GM23338 (cell line): ENCODE data around the gene PRRX1. TPM values are rescaled to one million over a fixed set of nuclear protein-coding genes. Genes with fewer than 3 reads are reported as not detected.

Experiments
- ATAC-seq: fragments of 200-7000 bp; cut with Tn5 transposase; 3 replicates; pipeline ENCODE4 v1.9.1; 2020
- DNase-seq: peaks from one replicate; pipeline ENCODE4 v3.0.0-alpha.2; 2015; ENCODE audit warnings: low spot score
- H2AFZ ChIP-seq: fragments of 200-600 bp; sonication (generic); 2 replicates; pipeline ENCODE4 v1.8.0; 2016; ENCODE audit warnings: antibody characterized with exemption, mild to moderate bottlenecking, moderate library complexity
- H3F3A ChIP-seq: fragments of 200-600 bp; sonication (generic); replicated peaks from 2 replicates; pipeline ENCODE4 v1.8.0; 2017; ENCODE audit warnings: antibody characterized with exemption, mixed run types, low read depth
- H3K27ac ChIP-seq: fragments of 200-600 bp; sonication (generic); 2 replicates; pipeline ENCODE4 v1.6.1; 2016; ENCODE audit warnings: low read depth
- H3K27me3 ChIP-seq: fragments of 200-600 bp; sonication (generic); 2 replicates; pipeline ENCODE4 v1.8.0; 2016; ENCODE audit warnings: mild to moderate bottlenecking, mixed run types, moderate library complexity; ENCODE audit not compliant: insufficient read depth
- H3K36me3 ChIP-seq: fragments of 200-600 bp; sonication (generic); 2 replicates; pipeline ENCODE4 v1.8.0; 2016; ENCODE audit warnings: mild to moderate bottlenecking; ENCODE audit not compliant: insufficient read depth
- H3K4me1 ChIP-seq: fragments of 200-600 bp; sonication (generic); 2 replicates; pipeline ENCODE4 v1.8.0; 2016; ENCODE audit warnings: mild to moderate bottlenecking, moderate library complexity; ENCODE audit not compliant: insufficient read depth
- H3K4me2 ChIP-seq: fragments of 200-600 bp; sonication (generic); 2 replicates; pipeline ENCODE4 v1.7.1; 2017; ENCODE audit warnings: mixed run types
- H3K4me3 ChIP-seq: fragments of 200-600 bp; sonication (generic); 2 replicates; pipeline ENCODE4 v1.6.1; 2016; ENCODE audit warnings: mixed run types
- H3K79me2 ChIP-seq: fragments of 200-600 bp; sonication (generic); replicated peaks from 2 replicates; pipeline ENCODE4 v1.8.0; 2017; ENCODE audit warnings: mild to moderate bottlenecking; ENCODE audit not compliant: insufficient read depth
- H3K9me2 ChIP-seq: fragments of 200-600 bp; sonication (generic); 2 replicates; pipeline ENCODE4 v1.8.0; 2017; ENCODE audit not compliant: insufficient read depth
- H4K20me1 ChIP-seq: fragments of 200-600 bp; sonication (generic); replicated peaks from 2 replicates; pipeline ENCODE4 v1.8.0; 2017; ENCODE audit warnings: mild to moderate bottlenecking; ENCODE audit not compliant: insufficient read depth
- H3K27ac Mint-ChIP-seq: 2 replicates; pipeline ENCODE4 v1.8.0; 2020; ENCODE audit warnings: inconsistent platforms, mild to moderate bottlenecking, moderate library complexity, mixed read lengths
- H3K27me3 Mint-ChIP-seq: 3 replicates; pipeline ENCODE4 v1.8.0; 2022; ENCODE audit warnings: low read depth, mild to moderate bottlenecking, moderate library complexity, mixed read lengths, inconsistent platforms; ENCODE audit not compliant: insufficient read depth, poor library complexity
- H3K36me3 Mint-ChIP-seq: 3 replicates; pipeline ENCODE4 v1.8.0; 2021; ENCODE audit warnings: low read depth, mild to moderate bottlenecking, inconsistent platforms, moderate library complexity, mixed read lengths
- H3K4me1 Mint-ChIP-seq: 3 replicates; pipeline ENCODE4 v1.8.0; 2020; ENCODE audit warnings: mild to moderate bottlenecking, inconsistent platforms, mixed read lengths
- H3K4me3 Mint-ChIP-seq: 3 replicates; pipeline ENCODE4 v1.8.0; 2021; ENCODE audit warnings: moderate library complexity, mild to moderate bottlenecking, inconsistent platforms, mixed read lengths
- H3K9me3 Mint-ChIP-seq: 3 replicates; pipeline ENCODE4 v1.8.0; 2020; ENCODE audit warnings: moderate library complexity, mild to moderate bottlenecking, inconsistent platforms, mixed read lengths
- CREB1 ChIP-seq: fragments of 250-450 bp; sonication (Bioruptor Pico); IDR thresholded peaks from 2 replicates; pipeline ENCODE4 v1.5.0; 2020; ENCODE audit warnings: low read depth, mild to moderate bottlenecking, moderate library complexity
- JUNB ChIP-seq: IDR thresholded peaks from one replicate; pipeline ENCODE4 v1.6.1; 2016; ENCODE audit warnings: antibody characterized with exemption; ENCODE audit not compliant: unreplicated experiment
- NANOG ChIP-seq: IDR thresholded peaks from 2 replicates; pipeline ENCODE4 v1.6.1; 2016; ENCODE audit warnings: antibody characterized with exemption, borderline replicate concordance
- POLR2AphosphoS5 ChIP-seq: IDR thresholded peaks from 2 replicates; pipeline ENCODE4 v1.6.1; 2016; ENCODE audit warnings: antibody characterized with exemption, low read depth
- ZNF114 ChIP-seq: fragments of 250-450 bp; sonication (Bioruptor Pico); IDR thresholded peaks from 2 replicates; pipeline ENCODE4 v1.5.0; 2020; ENCODE audit warnings: mild to moderate bottlenecking, moderate library complexity
- ZNF331 ChIP-seq: fragments of 250-450 bp; sonication (Bioruptor Pico); IDR thresholded peaks from 2 replicates; pipeline ENCODE4 v1.5.0; 2020; ENCODE audit warnings: low read depth, mild to moderate bottlenecking, moderate library complexity
- polyA plus RNA-seq: library from polyadenylated mRNA; unstranded; fragments of >200 nt; fragmentation: Nextera tagmentation; extraction: Ambion mirVana; gene quantifications from 2 replicates; pipeline ENCODE4 v1.2.1, GENCODE V29; 2016
- total RNA-seq: library from RNA; depleted of rRNA; stranded (reverse); fragments of >200 nt; shearing (Covaris generic); gene quantifications from 2 replicates; pipeline ENCODE4 v1.2.3, GENCODE V29; 2014
- TF ChIP-seq, protein P1 (sequence below): fragments of 250-450 bp; sonication (Bioruptor Pico); IDR thresholded peaks from 2 replicates; pipeline ENCODE4 v1.5.0; 2020; ENCODE audit warnings: mild to moderate bottlenecking, moderate library complexity
- TF ChIP-seq, protein P2 (sequence below): IDR thresholded peaks from 2 replicates; pipeline ENCODE4 v1.6.1; 2016; ENCODE audit warnings: antibody characterized with exemption

Gene PRRX1
- total and polyA plus RNA-seq, 2 experiments from 2014 or later, result 0.58 TPM; not detected in 1

DNA sequence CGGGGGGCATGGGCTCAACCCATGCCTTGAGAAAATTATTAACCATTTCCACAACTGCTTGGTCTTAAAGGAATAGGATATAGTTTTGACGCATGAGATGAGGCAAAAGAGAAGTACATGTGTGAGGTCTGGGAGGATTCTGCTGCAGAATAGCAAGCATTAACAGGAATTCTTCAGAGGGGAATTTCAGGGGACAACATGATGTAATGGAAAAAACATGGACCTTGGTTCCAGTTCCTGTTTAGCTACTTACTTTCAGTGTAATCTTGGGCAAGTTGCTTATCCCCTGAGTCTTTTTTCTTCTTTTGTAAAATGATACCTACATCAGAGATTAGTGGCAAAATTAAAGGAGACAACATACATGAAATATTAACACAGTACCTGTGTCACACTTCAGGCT, 85.6 kb downstream of the PRRX1 start:
- Mint-ChIP-seq H3K27me3 (no peaks in the 10 kb centered on the region), H3K27ac (no peak overlapping the region), H3K4me3 (no peak overlapping the region), H3K36me3 (no peaks in the 10 kb centered on the region), H3K9me3 (no peaks in the 10 kb centered on the region), H3K4me1 (no peaks in the 10 kb centered on the region)
- no peak for DNase-seq
- Histone ChIP-seq H3K4me3 (no peak overlapping the region), H3K36me3 (no peaks in the 10 kb centered on the region), H3F3A (no peaks in the 10 kb centered on the region), H2AFZ (no peak overlapping the region), H3K79me2 (no peaks in the 10 kb centered on the region), H3K27ac (no peak overlapping the region), H3K27me3 (no peaks in the 10 kb centered on the region), H3K4me2 (no peak overlapping the region), H4K20me1 (no peaks in the 10 kb centered on the region), H3K4me1 (no peaks in the 10 kb centered on the region), H3K9me2 (0 out of 2 replicates have a peak, but pooled peaks cover 2% of the 10 kb centered on the region)
- TF ChIP-seq CREB1, result no peak
- TF ChIP-seq, protein P1, sequence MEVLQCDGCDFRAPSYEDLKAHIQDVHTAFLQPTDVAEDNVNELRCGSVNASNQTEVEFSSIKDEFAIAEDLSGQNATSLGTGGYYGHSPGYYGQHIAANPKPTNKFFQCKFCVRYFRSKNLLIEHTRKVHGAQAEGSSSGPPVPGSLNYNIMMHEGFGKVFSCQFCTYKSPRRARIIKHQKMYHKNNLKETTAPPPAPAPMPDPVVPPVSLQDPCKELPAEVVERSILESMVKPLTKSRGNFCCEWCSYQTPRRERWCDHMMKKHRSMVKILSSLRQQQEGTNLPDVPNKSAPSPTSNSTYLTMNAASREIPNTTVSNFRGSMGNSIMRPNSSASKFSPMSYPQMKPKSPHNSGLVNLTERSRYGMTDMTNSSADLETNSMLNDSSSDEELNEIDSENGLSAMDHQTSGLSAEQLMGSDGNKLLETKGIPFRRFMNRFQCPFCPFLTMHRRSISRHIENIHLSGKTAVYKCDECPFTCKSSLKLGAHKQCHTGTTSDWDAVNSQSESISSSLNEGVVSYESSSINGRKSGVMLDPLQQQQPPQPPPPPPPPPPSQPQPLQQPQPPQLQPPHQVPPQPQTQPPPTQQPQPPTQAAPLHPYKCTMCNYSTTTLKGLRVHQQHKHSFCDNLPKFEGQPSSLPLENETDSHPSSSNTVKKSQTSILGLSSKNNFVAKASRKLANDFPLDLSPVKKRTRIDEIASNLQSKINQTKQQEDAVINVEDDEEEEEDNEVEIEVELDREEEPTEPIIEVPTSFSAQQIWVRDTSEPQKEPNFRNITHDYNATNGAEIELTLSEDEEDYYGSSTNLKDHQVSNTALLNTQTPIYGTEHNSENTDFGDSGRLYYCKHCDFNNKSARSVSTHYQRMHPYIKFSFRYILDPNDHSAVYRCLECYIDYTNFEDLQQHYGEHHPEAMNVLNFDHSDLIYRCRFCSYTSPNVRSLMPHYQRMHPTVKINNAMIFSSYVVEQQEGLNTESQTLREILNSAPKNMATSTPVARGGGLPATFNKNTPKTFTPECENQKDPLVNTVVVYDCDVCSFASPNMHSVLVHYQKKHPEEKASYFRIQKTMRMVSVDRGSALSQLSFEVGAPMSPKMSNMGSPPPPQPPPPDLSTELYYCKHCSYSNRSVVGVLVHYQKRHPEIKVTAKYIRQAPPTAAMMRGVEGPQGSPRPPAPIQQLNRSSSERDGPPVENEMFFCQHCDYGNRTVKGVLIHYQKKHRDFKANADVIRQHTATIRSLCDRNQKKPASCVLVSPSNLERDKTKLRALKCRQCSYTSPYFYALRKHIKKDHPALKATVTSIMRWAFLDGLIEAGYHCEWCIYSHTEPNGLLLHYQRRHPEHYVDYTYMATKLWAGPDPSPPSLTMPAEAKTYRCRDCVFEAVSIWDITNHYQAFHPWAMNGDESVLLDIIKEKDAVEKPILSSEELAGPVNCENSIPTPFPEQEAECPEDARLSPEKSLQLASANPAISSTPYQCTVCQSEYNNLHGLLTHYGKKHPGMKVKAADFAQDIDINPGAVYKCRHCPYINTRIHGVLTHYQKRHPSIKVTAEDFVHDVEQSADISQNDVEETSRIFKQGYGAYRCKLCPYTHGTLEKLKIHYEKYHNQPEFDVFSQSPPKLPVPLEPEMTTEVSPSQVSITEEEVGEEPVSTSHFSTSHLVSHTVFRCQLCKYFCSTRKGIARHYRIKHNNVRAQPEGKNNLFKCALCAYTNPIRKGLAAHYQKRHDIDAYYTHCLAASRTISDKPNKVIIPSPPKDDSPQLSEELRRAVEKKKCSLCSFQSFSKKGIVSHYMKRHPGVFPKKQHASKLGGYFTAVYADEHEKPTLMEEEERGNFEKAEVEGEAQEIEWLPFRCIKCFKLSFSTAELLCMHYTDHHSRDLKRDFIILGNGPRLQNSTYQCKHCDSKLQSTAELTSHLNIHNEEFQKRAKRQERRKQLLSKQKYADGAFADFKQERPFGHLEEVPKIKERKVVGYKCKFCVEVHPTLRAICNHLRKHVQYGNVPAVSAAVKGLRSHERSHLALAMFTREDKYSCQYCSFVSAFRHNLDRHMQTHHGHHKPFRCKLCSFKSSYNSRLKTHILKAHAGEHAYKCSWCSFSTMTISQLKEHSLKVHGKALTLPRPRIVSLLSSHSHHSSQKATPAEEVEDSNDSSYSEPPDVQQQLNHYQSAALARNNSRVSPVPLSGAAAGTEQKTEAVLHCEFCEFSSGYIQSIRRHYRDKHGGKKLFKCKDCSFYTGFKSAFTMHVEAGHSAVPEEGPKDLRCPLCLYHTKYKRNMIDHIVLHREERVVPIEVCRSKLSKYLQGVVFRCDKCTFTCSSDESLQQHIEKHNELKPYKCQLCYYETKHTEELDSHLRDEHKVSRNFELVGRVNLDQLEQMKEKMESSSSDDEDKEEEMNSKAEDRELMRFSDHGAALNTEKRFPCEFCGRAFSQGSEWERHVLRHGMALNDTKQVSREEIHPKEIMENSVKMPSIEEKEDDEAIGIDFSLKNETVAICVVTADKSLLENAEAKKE (CRISPR knock-in tag), result no peak
- TF ChIP-seq, protein P2, sequence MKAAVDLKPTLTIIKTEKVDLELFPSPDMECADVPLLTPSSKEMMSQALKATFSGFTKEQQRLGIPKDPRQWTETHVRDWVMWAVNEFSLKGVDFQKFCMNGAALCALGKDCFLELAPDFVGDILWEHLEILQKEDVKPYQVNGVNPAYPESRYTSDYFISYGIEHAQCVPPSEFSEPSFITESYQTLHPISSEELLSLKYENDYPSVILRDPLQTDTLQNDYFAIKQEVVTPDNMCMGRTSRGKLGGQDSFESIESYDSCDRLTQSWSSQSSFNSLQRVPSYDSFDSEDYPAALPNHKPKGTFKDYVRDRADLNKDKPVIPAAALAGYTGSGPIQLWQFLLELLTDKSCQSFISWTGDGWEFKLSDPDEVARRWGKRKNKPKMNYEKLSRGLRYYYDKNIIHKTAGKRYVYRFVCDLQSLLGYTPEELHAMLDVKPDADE, result no peak
- TF ChIP-seq ZNF114 (CRISPR knock-in tag), result no peak
- TF ChIP-seq NANOG, result no peak
- TF ChIP-seq POLR2AphosphoS5, result no peak
- no peak for TF ChIP-seq JUNB
- TF ChIP-seq ZNF331 (CRISPR knock-in tag), result no peak
- no peak for ATAC-seq
